ENCODE data around the gene MYH16. TPM values are rescaled to one million over a fixed set of nuclear protein-coding genes. Genes with fewer than 3 reads are reported as not detected.
"Not testable (repeated sequence)": the region's sequence is repeated elsewhere in the genome, so short reads cannot be mapped to it uniquely, and the experiment has no call there.

The MYH16 gene
- total RNA-seq, 4 donors from 2014 or later, result 0.76 TPM; not detected in 3

DNA sequence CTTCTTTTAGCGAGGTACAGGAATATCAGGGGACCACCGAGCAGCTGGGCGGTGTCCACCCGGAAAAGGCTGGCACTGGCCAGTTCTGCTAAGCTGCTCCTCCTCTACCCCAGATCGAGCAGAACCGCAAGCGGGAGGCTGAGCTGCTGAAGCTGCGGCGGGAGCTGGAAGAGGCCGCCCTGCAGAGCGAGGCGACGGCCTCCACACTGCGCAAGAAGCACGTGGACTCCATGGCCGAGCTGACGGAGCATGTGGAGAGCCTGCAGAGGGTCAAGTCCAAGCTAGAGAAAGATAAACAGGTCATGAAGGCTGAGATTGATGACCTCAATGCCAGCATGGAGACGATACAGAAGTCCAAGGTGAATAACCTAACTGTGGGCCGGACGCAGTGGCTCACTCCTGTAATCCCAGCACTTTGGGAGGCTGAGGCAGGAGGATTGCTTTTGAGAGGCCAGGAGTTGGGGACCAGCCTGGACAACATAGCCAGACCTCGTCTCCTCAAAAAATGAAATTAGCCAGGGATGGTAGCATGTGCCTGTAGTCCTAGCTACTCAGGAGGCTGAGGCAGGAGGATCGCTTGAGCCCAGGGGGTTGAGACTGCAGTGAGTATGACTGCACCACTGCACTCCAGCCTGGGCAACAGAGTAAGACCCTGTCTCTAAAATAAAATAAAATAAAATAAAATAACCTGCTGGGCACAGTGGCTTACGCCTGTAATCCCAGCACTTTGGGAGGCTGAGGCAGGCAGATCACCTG lies 15.3 kb downstream of the MYH16 start:
- H3K27me3 ChIP-seq, result no peaks in the 10 kb centered on the region
- no peaks in the 10 kb centered on the region for H3K9me3 ChIP-seq
- TF ChIP-seq POLR2A (IDR thresholded peaks at IDR 0.05) (no peak), CTCF (IDR thresholded peaks at IDR 0.05) (no peak)
- WGBS, 2 donors, result 89 to 94% methylated on average over 16 to 22 of the region's 23 CpGs
- no peaks in the 10 kb centered on the region for H3K36me3 ChIP-seq
- no peak overlapping the region for H3K27ac ChIP-seq
- no peak overlapping the region for H3K4me3 ChIP-seq
- H3K4me1 ChIP-seq, result no peaks in the 10 kb centered on the region
- no peak for DNase-seq
- intact Hi-C loops (cut with DNase I), result no loop called here

DNA sequence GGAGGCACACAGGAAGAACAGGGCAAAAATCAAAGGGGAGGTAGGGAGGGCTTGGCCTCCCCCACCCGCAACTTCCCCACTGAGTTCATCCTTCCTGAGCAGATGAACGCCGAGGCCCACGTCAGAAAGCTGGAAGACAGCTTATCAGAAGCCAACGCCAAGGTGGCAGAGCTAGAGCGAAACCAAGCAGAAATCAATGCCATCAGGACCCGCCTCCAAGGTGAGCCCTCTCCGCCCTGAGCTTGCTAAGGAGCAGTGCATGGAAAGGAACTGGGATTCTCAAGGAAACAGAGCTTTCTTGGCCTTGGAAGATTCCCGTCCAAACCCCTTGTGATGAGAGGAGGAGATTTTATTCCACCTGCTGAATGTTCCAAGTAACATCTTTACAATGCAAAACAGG lies 16.5 kb downstream of the MYH16 start:
- no peaks in the 10 kb centered on the region for H3K36me3 ChIP-seq
- H3K9me3 ChIP-seq, result no peaks in the 10 kb centered on the region
- H3K4me1 ChIP-seq, result no peaks in the 10 kb centered on the region
- intact Hi-C loops (cut with DNase I), result no loop called here
- TF ChIP-seq POLR2A (IDR thresholded peaks at IDR 0.05) (no peak), CTCF (IDR thresholded peaks at IDR 0.05) (no peak)
- H3K4me3 ChIP-seq, result no peak overlapping the region
- no peak for DNase-seq
- H3K27me3 ChIP-seq, result no peaks in the 10 kb centered on the region
- H3K27ac ChIP-seq, result no peak overlapping the region
- 81 to 84% methylated on average over 5 to 9 of the region's 9 CpGs for WGBS, 2 donors

DNA sequence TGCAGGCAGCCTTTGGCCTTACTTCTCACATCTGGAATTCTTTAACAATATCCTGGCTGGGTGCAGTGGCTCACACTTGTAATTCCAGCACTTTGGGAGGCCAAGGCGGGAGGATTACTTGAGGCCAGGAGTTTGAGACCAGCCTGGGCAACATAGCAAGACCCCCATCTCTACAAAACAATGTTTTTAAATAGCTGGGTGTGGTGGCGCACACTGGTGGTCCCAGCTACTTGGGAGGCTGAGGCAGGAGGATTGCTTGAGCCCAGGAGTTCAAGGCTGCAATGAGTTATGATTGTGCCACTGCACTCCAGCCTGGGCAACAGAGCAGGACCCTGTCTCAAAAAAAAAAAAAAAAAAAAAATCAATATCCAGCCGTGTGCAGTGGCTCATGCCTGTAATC lies 17.5 kb downstream of the MYH16 start:
- H3K4me1 ChIP-seq; H3K4me3 ChIP-seq; H3K9me3 ChIP-seq; H3K27ac ChIP-seq; intact Hi-C loops (cut with DNase I); H3K27me3 ChIP-seq; DNase-seq; H3K36me3 ChIP-seq: not testable (repeated sequence)
- 92% methylated on average over 2 of the region's 3 CpGs; no CpG with 5 or more reads in 1 of the 2 donors for WGBS, 2 donors

DNA sequence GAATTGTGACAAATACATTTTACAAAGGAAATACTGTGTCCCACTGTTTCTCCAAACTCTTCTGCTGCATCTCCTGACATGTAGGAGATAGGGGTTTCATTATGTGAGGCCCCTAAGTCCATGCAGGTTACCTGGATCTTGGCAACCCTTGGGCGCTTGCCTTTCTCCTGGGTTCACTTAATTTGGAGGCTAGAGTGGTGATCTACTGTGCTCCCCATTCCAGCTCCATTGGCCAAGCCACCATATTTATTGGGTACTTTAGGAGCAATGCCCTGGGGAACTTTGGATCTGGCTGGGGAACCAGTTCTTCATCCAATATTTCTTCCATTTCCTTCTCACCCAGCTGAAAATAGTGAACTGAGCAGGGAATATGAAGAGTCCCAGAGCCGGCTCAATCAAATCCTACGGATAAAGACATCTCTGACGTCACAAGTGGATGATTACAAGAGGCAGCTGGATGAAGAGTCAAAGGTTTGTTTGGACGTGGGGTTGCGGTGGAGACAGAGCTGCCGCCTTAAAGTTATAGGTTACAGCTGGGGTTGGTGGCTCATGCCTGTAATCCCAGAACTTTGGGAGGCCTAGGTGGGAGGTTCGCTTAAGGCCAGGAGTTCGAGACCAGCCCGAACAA lies 18.5 kb downstream of the MYH16 start:
- Histone ChIP-seq H3K4me3 (no peak overlapping the region), H3K4me1 (no peaks in the 10 kb centered on the region), H3K9me3 (no peaks in the 10 kb centered on the region), H3K27ac (no peak overlapping the region), H3K36me3 (no peaks in the 10 kb centered on the region), H3K27me3 (no peaks in the 10 kb centered on the region)
- intact Hi-C loops (cut with DNase I), result no loop called here
- DNase-seq, result no peak
- TF ChIP-seq CTCF (IDR thresholded peaks at IDR 0.05), result no peak
- no peak for TF ChIP-seq POLR2A (IDR thresholded peaks at IDR 0.05)
- 75 to 82% methylated on average over 8 to 10 of the region's 10 CpGs for WGBS, 2 donors

DNA sequence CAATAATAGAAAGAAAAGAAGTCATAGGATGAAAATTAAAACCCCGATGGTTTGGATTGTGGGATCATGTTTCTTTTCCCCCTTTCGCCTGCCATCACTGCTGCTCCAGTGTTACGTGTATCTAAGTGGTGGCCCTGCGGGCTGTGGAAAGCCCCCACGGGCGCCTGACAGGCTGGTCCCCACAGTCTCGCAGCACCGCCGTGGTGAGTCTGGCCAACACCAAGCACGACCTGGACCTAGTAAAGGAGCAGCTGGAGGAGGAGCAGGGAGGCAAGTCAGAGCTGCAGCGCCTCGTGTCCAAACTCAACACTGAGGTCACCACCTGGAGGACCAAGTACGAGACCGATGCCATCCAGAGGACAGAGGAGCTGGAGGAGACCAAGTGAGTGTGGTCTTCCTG lies 19.5 kb downstream of the MYH16 start:
- Histone ChIP-seq H3K4me3 (no peak overlapping the region), H3K9me3 (no peaks in the 10 kb centered on the region), H3K27ac (no peak overlapping the region), H3K36me3 (no peaks in the 10 kb centered on the region), H3K4me1 (no peaks in the 10 kb centered on the region), H3K27me3 (no peaks in the 10 kb centered on the region)
- no peak for TF ChIP-seq CTCF (IDR thresholded peaks at IDR 0.05)
- no peak for TF ChIP-seq POLR2A (IDR thresholded peaks at IDR 0.05)
- 81 to 85% methylated on average over 7 of the region's 14 CpGs for WGBS, 2 donors
- no peak for DNase-seq
- intact Hi-C loops (cut with DNase I), result no loop called here
